PC-3 (cell line): ENCODE measurements around the gene ENDOG.

Experiments
- CTCF ChIP-seq: fragments of 300-600 bp; sonication (generic); conservative IDR thresholded peaks from 2 replicates; pipeline ENCODE4 v1.5.1; 2017; ENCODE audit warnings: antibody characterized with exemption, low read depth, mild to moderate bottlenecking, low read length
- EZH2 ChIP-seq: fragments of 300-600 bp; sonication (generic); IDR thresholded peaks from one replicate; pipeline ENCODE4 v1.6.1; 2017; ENCODE audit warnings: antibody characterized with exemption, mild to moderate bottlenecking, low read length; ENCODE audit not compliant: unreplicated experiment

DNA sequence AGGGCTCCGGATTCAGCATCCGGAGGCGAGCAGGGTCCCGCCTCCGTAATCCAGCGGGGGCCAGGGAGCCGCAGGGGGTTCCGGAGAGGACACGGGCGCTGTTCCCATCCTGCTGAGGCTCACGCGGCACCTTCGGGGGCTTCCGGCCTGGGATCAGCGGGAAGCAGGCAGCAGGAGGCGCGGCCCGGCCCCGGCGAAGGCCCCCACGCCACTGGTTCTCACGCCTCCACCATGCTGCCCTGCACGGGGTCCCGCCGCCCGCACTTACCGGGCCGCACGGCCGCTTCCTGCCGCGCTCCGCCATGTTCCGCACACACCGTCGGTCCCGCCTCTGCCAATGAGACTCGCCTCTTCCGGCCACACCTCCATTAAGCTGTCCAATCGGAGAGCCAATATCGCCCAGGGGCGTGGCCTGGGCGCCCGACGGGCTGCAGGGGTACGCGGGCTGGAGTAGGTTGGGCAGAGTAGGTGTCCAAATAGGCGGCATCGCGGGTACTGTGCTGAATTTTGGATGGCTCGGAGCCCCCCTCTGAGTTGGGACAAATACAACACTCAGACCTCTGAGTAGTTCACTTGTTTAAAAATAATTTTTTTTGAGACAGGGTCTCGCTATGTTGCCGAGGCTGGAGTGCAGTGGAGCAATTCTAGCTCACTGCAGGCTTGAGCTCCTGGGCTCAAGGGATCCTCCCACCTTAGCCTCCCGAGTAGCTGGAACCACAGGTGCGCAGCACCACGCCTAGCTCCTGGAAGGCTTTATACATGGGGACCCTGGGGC lies 11.4 kb downstream of the ENDOG start, which contains the start of gene SPOUT1:
- TF ChIP-seq CTCF (no peak), EZH2 (no peak)
